HFF-Myc (cell line): ENCODE measurements around the gene PSME3.
"Not testable (repeated sequence)": the region's sequence is repeated elsewhere in the genome, so short reads cannot be mapped to it uniquely, and the experiment has no call there.

Source experiments
- DNase-seq: peaks from one replicate; pipeline ENCODE4 v3.0.0-alpha.2; 2011; ENCODE audit warnings: low read depth; ENCODE audit errors: extremely low read depth
- H3K4me3 ChIP-seq: replicated peaks from 2 replicates; pipeline ENCODE4 v1.5.1; 2011; ENCODE audit warnings: low read depth, mild to moderate bottlenecking, control low read depth, low read length
- CTCF ChIP-seq: IDR thresholded peaks from 2 replicates; pipeline ENCODE4 v1.5.1; 2012; ENCODE audit warnings: mild to moderate bottlenecking, low read depth, low read length, control low read depth; ENCODE audit errors: missing control alignments

The PSME3 gene

GRCh38 chr17:42868338-42868737 lies 35.1 kb downstream of the PSME3 start:
- no peak for DNase-seq
- no peak for TF ChIP-seq CTCF
- H3K4me3 ChIP-seq: no peak overlapping the region

GRCh38 chr17:42871647-42872046 lies 38.5 kb downstream of the PSME3 start:
- no peak overlapping the region for H3K4me3 ChIP-seq
- no peak for TF ChIP-seq CTCF
- no peak for DNase-seq

GRCh38 chr17:42872251-42872965 lies 39.2 kb downstream of the PSME3 start:
- no peak for TF ChIP-seq CTCF
- H3K4me3 ChIP-seq: no peak overlapping the region
- no peak for DNase-seq

- DNase-seq: no peak
- TF ChIP-seq CTCF: no peak
- H3K4me3 ChIP-seq: no peak overlapping the region
Observed at GRCh38 chr17:42873315-42873714, 40.1 kb downstream of the PSME3 start.

GRCh38 chr17:42873932-42874695 lies 40.9 kb downstream of the PSME3 start:
- not testable (repeated sequence) for H3K4me3 ChIP-seq, DNase-seq

GRCh38 chr17:42877037-42877436 lies 43.8 kb downstream of the PSME3 start:
- H3K4me3 ChIP-seq: no peak overlapping the region
- DNase-seq: no peak
- TF ChIP-seq CTCF: no peak

- TF ChIP-seq CTCF: no peak
- DNase-seq: no peak
- H3K4me3 ChIP-seq: no peak overlapping the region
Observed at GRCh38 chr17:42878123-42878880, 45.1 kb downstream of the PSME3 start.
